Tibial artery (tissue), 4 donors: ENCODE results near the gene MRPS6.

ENCODE experiments used
- DNase-seq, 2 donors: peaks; one replicate each; pipeline ENCODE4 v3.0.0-alpha.2; 2019
- H3K27ac ChIP-seq, 2 donors: fragments of 200-600 bp; sonication (generic) in 1 of 2; 1 replicate in 1 of 2; 2 replicates in 1 of 2; pipeline ENCODE4 v1.5.1; 2018 to 2019; ENCODE audit warnings: mild to moderate bottlenecking in 1 of 2
- H3K27me3 ChIP-seq, 2 donors: fragments of 200-600 bp; sonication (generic) in 1 of 2; one replicate each; pipeline versions ENCODE4 v1.5.1 to v1.6.0; 2016 to 2019
- H3K36me3 ChIP-seq, 3 donors: fragments of 200-600 bp; sonication (generic) in 2 of 3; one replicate each; pipeline ENCODE4 v1.5.1; 2016 to 2019; ENCODE audit warnings: mild to moderate bottlenecking in 2 of 3
- H3K4me1 ChIP-seq, 4 donors: fragments of 200-600 bp; sonication (generic) in 2 of 4; 1 replicate in 3 of 4; 2 replicates in 1 of 4; pipeline ENCODE4 v1.5.1; 2016 to 2019
- H3K4me3 ChIP-seq, 2 donors: fragments of 200-600 bp; sonication (generic) in 1 of 2; 1 replicate in 1 of 2; 2 replicates in 1 of 2; pipeline ENCODE4 v1.5.1; 2018 to 2019; ENCODE audit warnings: mild to moderate bottlenecking in 2 of 2
- H3K9me3 ChIP-seq, 3 donors: fragments of 200-600 bp; sonication (generic) in 1 of 3; one replicate each; pipeline ENCODE4 v1.5.1; 2016 to 2019
- intact Hi-C: fragments of 100-400 bp; cut with DNase I; formaldehyde crosslinking; loops from one replicate; pipeline ENCODE4 v1.15.0; 2023; ENCODE audit warnings: low total_unique reads
- TF ChIP-seq, protein P1 (sequence below), 2 experiments: fragments of 200-600 bp in 1 of 2; fragments of 450-650 bp in 1 of 2; IDR thresholded peaks; one replicate each; pipeline ENCODE4 v1.5.1; 2017 to 2019; ENCODE audit warnings: antibody characterized with exemption in 2 of 2, mild to moderate bottlenecking in 1 of 2, moderate library complexity in 1 of 2

Gene MRPS6

DNA sequence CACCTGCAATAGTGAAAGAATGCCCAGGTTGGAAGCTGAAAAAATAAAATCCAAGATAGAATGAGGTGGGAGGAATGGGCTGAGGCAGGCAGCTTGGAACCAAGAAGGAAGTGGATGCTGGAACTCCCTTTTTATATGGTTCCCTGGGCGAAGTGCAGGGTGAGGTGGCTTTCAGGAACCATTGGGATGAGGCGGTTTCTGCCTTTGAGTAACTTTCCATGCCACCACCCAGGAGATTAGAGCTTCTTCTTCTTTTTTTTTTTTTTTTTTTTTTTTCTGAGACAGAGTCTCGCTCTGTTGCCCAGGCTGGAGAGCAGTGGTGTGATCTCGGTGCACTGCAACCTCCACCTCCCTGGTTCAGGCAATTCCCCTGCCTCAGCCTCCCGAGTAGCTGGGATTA is 17.8 kb upstream of the MRPS6 start:
- Histone ChIP-seq H3K36me3 (no peaks in the 10 kb centered on the region), H3K27ac (no peak overlapping the region), H3K27me3 (no peaks in the 10 kb centered on the region), H3K4me1 (no peaks in the 10 kb centered on the region), H3K9me3 (no peaks in the 10 kb centered on the region), H3K4me3 (no peak overlapping the region)
- intact Hi-C loops = no loop called here
- TF ChIP-seq, protein P1, sequence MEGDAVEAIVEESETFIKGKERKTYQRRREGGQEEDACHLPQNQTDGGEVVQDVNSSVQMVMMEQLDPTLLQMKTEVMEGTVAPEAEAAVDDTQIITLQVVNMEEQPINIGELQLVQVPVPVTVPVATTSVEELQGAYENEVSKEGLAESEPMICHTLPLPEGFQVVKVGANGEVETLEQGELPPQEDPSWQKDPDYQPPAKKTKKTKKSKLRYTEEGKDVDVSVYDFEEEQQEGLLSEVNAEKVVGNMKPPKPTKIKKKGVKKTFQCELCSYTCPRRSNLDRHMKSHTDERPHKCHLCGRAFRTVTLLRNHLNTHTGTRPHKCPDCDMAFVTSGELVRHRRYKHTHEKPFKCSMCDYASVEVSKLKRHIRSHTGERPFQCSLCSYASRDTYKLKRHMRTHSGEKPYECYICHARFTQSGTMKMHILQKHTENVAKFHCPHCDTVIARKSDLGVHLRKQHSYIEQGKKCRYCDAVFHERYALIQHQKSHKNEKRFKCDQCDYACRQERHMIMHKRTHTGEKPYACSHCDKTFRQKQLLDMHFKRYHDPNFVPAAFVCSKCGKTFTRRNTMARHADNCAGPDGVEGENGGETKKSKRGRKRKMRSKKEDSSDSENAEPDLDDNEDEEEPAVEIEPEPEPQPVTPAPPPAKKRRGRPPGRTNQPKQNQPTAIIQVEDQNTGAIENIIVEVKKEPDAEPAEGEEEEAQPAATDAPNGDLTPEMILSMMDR (IDR thresholded peaks at IDR 0.05) = no peak
- no peak for DNase-seq

DNA sequence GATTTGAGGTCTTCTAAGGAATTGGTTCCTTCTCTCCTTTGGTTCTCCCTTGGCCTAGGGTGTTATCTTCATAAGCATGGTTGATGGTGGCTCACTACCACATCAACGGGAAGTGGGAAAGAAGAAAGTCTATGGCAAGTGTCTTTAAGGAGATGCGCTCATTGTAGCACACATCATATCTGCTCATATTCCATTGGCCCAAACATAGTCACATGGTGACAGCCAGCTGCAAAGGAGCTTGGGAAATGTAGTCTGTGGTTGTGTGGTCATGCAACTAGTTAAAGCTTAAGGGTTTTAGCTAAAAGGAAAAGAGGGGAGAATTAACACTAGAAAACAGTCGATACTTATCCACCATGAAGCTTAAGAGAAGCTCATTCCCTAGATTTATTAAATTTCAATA is 11.4 kb upstream of the MRPS6 start:
- no peak for DNase-seq
- no peaks in the 10 kb centered on the region for H3K36me3 ChIP-seq
- no peak overlapping the region for H3K4me3 ChIP-seq
- H3K27ac ChIP-seq = no peak overlapping the region
- H3K27me3 ChIP-seq = no peaks in the 10 kb centered on the region
- TF ChIP-seq, protein P1 (IDR thresholded peaks at IDR 0.05) = no peak
- H3K9me3 ChIP-seq = no peaks in the 10 kb centered on the region
- H3K4me1 ChIP-seq = no peaks in the 10 kb centered on the region
- intact Hi-C loops = no loop called here

DNA sequence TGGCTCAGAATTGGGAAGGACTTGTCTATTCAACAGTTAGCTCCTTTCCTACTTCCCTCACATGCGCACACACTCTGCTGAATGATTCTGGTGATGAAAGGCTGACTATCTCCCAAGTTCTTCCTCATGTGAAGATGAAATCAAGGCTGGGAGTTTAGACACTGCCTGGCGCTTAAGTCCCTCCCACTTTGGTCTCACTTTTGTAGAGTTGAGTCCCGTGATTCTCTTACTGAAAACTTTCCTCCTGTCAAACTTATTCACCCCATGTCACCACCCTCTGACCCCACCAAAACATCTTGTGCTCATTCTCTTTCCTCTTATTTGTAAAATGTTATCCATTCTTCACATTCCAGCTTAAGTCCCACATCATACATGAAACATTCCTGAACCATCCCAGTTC is 8.4 kb upstream of the MRPS6 start:
- no peaks in the 10 kb centered on the region for H3K27me3 ChIP-seq
- H3K27ac ChIP-seq = no peak overlapping the region
- H3K4me3 ChIP-seq = no peak overlapping the region
- H3K36me3 ChIP-seq = no peaks in the 10 kb centered on the region
- intact Hi-C loops = no loop called here
- TF ChIP-seq, protein P1 (IDR thresholded peaks at IDR 0.05) = no peak
- H3K4me1 ChIP-seq = no peaks in the 10 kb centered on the region
- DNase-seq = no peak
- no peaks in the 10 kb centered on the region for H3K9me3 ChIP-seq

DNA sequence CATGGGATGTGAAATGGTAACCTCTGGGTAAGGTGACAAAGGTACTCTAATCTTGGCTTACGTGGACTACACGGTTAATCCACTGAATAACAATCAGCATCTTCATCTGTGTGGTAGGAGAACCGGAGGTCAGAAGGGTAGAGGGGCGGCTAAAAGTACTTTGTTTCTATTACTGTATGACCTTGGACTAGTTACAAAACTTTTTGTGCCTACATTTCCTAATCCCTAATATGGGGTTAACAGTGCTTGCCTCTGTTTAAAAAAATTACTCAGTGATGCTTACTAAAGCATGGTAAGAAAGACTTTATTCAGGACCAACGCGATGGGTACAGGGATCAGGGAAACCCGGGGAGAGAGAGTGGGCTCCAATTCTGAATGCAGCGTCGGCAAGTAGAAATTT is 1.7 kb upstream of the MRPS6 start:
- Histone ChIP-seq H3K9me3 (no peaks in the 10 kb centered on the region), H3K36me3 (no peaks in the 10 kb centered on the region), H3K27me3 (no peaks in the 10 kb centered on the region), H3K4me1 (peaks cover 0 to 34% (median 7%) of the 10 kb centered on the region in 4 donors), H3K27ac (peak overlapping the region; percentile 87 to 92), H3K4me3 (no peak overlapping the region)
- TF ChIP-seq, protein P1 (IDR thresholded peaks at IDR 0.05) = no peak
- DNase-seq = no peak
- intact Hi-C loops = loop anchor here (5.0 to 10.0 kb wide), 4 partner anchors 56 to 276 kb away; no protein-coding TSS in a partner anchor

DNA sequence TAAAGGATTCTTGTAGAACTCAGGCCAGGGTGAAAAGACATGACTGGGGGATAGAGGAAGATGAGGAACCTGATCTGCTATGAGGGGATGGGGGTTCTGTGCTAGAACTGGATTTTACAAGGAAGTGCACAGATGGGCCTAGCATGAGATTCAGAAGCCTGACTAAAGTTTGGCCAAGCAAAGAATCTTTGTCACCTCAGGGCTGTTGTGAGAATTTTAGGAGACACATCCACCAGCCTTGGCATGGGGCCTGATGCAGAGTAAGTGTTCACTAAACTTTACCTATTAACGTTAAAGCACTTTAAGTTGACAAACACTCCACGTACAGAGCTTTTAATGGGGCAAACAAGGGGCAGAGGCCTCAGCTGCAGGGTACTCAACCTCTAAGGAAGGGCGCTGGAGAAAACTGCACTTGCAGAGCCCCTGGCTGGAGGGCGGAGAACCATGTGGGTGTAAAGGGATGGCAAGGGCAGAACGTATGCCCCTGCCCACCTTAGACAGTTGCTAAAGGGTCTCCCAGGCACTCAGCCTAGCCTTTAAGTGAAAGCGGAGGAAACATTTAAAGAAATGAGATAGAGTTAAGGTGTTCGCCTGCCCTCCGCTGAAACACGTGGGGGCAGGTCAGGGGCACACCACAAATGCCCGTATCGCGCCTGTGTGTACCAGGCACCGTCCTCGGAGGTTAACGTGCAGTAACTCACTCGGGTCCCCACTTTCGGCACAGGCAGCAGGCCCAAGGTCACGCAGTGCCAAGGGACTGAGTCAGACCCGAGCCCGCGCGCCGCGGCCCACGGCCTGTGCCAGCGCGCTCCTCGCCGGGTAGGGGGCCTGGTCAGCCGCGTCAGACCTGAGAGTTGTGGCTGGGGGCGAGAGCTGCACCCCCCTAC is 990 bp upstream of the MRPS6 start:
- H3K27ac ChIP-seq = peak overlapping the region; percentile 87 to 92
- H3K4me1 ChIP-seq = peaks cover 0 to 41% (median 10%) of the 10 kb centered on the region in 4 donors
- H3K9me3 ChIP-seq = no peaks in the 10 kb centered on the region
- H3K27me3 ChIP-seq = no peaks in the 10 kb centered on the region
- H3K4me3 ChIP-seq = peak overlapping the region; percentile 77 to 84
- no peaks in the 10 kb centered on the region for H3K36me3 ChIP-seq
- DNase-seq = peak; percentile 26 to 81
- intact Hi-C loops = loop anchor here (5.0 to 10.0 kb wide), 4 partner anchors 55 to 275 kb away; no protein-coding TSS in a partner anchor
- TF ChIP-seq, protein P1 (IDR thresholded peaks at IDR 0.05) = no peak
